ENCODE measurements around the gene SDCCAG8.

SDCCAG8 gene

GRCh38 chr1:243513726-243514491 is 258.1 kb downstream of the SDCCAG8 start:
- no peak for DNase-seq

GRCh38 chr1:243514927-243515326 is 259.1 kb downstream of the SDCCAG8 start:
- no peak for DNase-seq

- DNase-seq, result no peak
These were observed 265.0 kb downstream of the SDCCAG8 start for GRCh38 chr1:243520831-243521230.

GRCh38 chr1:243523766-243524165 is 267.9 kb downstream of the SDCCAG8 start:
- no peak for DNase-seq

- DNase-seq, result no peak
These were observed 269.2 kb downstream of the SDCCAG8 start for GRCh38 chr1:243525085-243525487.

GRCh38 chr1:243526180-243526579 is 270.3 kb downstream of the SDCCAG8 start:
- DNase-seq, result no peak

GRCh38 chr1:243528459-243529121 is 272.7 kb downstream of the SDCCAG8 start:
- no peak for DNase-seq

- no peak for DNase-seq
These were observed 273.7 kb downstream of the SDCCAG8 start for GRCh38 chr1:243529512-243529911.

GRCh38 chr1:243535014-243535413 is 279.2 kb downstream of the SDCCAG8 start:
- no peak for DNase-seq

- DNase-seq, result no peak
These were observed 283.8 kb downstream of the SDCCAG8 start for GRCh38 chr1:243539636-243540035.

GRCh38 chr1:243542739-243543415 is 287.0 kb downstream of the SDCCAG8 start:
- DNase-seq, result no peak

GRCh38 chr1:243543501-243543900 is 287.7 kb downstream of the SDCCAG8 start:
- no peak for DNase-seq

- DNase-seq, result no peak
These were observed 290.6 kb downstream of the SDCCAG8 start for GRCh38 chr1:243546457-243546856.

GRCh38 chr1:243547891-243548290 is 292.1 kb downstream of the SDCCAG8 start:
- DNase-seq, result no peak

- no peak for DNase-seq
These were observed 292.7 kb downstream of the SDCCAG8 start for GRCh38 chr1:243548516-243548915.

GRCh38 chr1:243549108-243549507 is 293.3 kb downstream of the SDCCAG8 start:
- DNase-seq, result no peak
